GM03348 (cell line): Measurements from ENCODE around the gene ACTG2.

Experiments
- DNase-seq: peaks from one replicate; pipeline ENCODE4 v3.0.0; 2012; ENCODE audit warnings: low spot score

ACTG2 gene

GRCh38 chr2:73969356-73969755 is 76.5 kb downstream of the ACTG2 start:
- DNase-seq = no peak
